Stimulated activated CD8-positive, alpha-beta memory T cell treated with anti-CD3 and anti-CD28 coated beads, Interleukin-15, amount 100 ng/mL, for 48 hours (primary cell): ENCODE data around the gene TAOK1.

Experiments used
- DNase-seq, 2 donors: peaks; one replicate each; pipeline ENCODE4 v3.0.0-alpha.2; 2020; ENCODE audit warnings: low read depth in 2 of 2

TAOK1 gene

GRCh38 chr17:29595943-29596774, 206.0 kb downstream of the TAOK1 start:
- no peak for DNase-seq

GRCh38 chr17:29596811-29597210, 206.6 kb downstream of the TAOK1 start:
- no peak for DNase-seq

- DNase-seq = no peak
Observed at GRCh38 chr17:29597361-29598172, 207.4 kb downstream of the TAOK1 start.
